Endothelial cell (in vitro differentiated cells): Measurements from ENCODE around the gene ICAM1. TPM values are rescaled to one million over a fixed set of nuclear protein-coding genes. Genes with fewer than 3 reads are reported as not detected.

ENCODE experiments used
- DNase-seq: peaks from one replicate; pipeline ENCODE4 v3.0.0; 2021; ENCODE audit warnings: low spot score
- H3K27ac Mint-ChIP-seq: one replicate; pipeline ENCODE4 v1.8.0; 2021; ENCODE audit warnings: mixed read lengths, inconsistent platforms; ENCODE audit not compliant: unreplicated experiment
- H3K27me3 Mint-ChIP-seq: one replicate; pipeline ENCODE4 v1.8.0; 2021; ENCODE audit warnings: mild to moderate bottlenecking, moderate library complexity, mixed read lengths, inconsistent platforms; ENCODE audit not compliant: unreplicated experiment
- H3K36me3 Mint-ChIP-seq: one replicate; pipeline ENCODE4 v1.8.0; 2021; ENCODE audit warnings: mild to moderate bottlenecking, low read depth, mixed read lengths, inconsistent platforms; ENCODE audit not compliant: unreplicated experiment
- H3K4me1 Mint-ChIP-seq: one replicate; pipeline ENCODE4 v1.8.0; 2021; ENCODE audit warnings: mild to moderate bottlenecking, mixed read lengths, inconsistent platforms; ENCODE audit not compliant: unreplicated experiment
- H3K4me3 Mint-ChIP-seq: one replicate; pipeline ENCODE4 v1.8.0; 2021; ENCODE audit warnings: mild to moderate bottlenecking, mixed read lengths, inconsistent platforms; ENCODE audit not compliant: unreplicated experiment
- H3K9me3 Mint-ChIP-seq: one replicate; pipeline ENCODE4 v1.8.0; 2021; ENCODE audit warnings: mixed read lengths, inconsistent platforms; ENCODE audit not compliant: unreplicated experiment
- CTCF ChIP-seq: fragments of 200-600 bp; sonication (generic); IDR thresholded peaks from one replicate; pipeline ENCODE4 v1.5.0; 2021; ENCODE audit warnings: antibody characterized with exemption; ENCODE audit not compliant: unreplicated experiment
- total RNA-seq: library from RNA; stranded (reverse); fragmentation: NEBNext Ultra II Directional; extraction: Animal tissue kit (Norgen Biotek cat#: 25700); gene quantifications from one replicate; pipeline ENCODE4 v1.2.1, GENCODE V29; 2021; ENCODE audit not compliant: unreplicated experiment

Gene ICAM1
- total RNA-seq, 1 donor from 2014 or later, result 7.2 TPM

- Mint-ChIP-seq H3K4me1 (no peaks in the 10 kb centered on the region), H3K36me3 (peaks cover 35% of the 10 kb centered on the region), H3K27me3 (peaks cover 12% of the 10 kb centered on the region), H3K27ac (no peak overlapping the region), H3K9me3 (no peaks in the 10 kb centered on the region), H3K4me3 (peak overlapping the region; percentile 31)
- DNase-seq, result no peak
- TF ChIP-seq CTCF, result no peak
Measured at GRCh38 chr19:10258080-10258710, 12.7 kb upstream of the ICAM1 start.

GRCh38 chr19:10259162-10259905, 11.6 kb upstream of the ICAM1 start:
- peak; percentile 82 for TF ChIP-seq CTCF
- DNase-seq, result peak; percentile 93
- no peak overlapping the region for H3K4me3 Mint-ChIP-seq
- H3K27ac Mint-ChIP-seq, result no peak overlapping the region
- peaks cover 9% of the 10 kb centered on the region for H3K27me3 Mint-ChIP-seq
- H3K4me1 Mint-ChIP-seq, result no peaks in the 10 kb centered on the region
- H3K36me3 Mint-ChIP-seq, result peaks cover 27% of the 10 kb centered on the region
- H3K9me3 Mint-ChIP-seq, result no peaks in the 10 kb centered on the region

GRCh38 chr19:10260141-10260584, 10.8 kb upstream of the ICAM1 start:
- H3K36me3 Mint-ChIP-seq, result peaks cover 22% of the 10 kb centered on the region
- no peak for TF ChIP-seq CTCF
- no peaks in the 10 kb centered on the region for H3K9me3 Mint-ChIP-seq
- H3K4me3 Mint-ChIP-seq, result no peak overlapping the region
- no peak for DNase-seq
- peaks cover 9% of the 10 kb centered on the region for H3K27me3 Mint-ChIP-seq
- H3K27ac Mint-ChIP-seq, result no peak overlapping the region
- H3K4me1 Mint-ChIP-seq, result no peaks in the 10 kb centered on the region

GRCh38 chr19:10262771-10263170, 8.1 kb upstream of the ICAM1 start:
- Mint-ChIP-seq H3K27ac (no peak overlapping the region), H3K36me3 (peaks cover 6% of the 10 kb centered on the region), H3K9me3 (no peaks in the 10 kb centered on the region), H3K4me1 (peaks cover under 1% of the 10 kb centered on the region), H3K27me3 (peaks cover 6% of the 10 kb centered on the region), H3K4me3 (no peak overlapping the region)
- no peak for DNase-seq
- no peak for TF ChIP-seq CTCF

- no peak for DNase-seq
- Mint-ChIP-seq H3K27ac (peak overlapping the region; percentile 78), H3K9me3 (no peaks in the 10 kb centered on the region), H3K4me1 (peaks cover 14% of the 10 kb centered on the region), H3K36me3 (peaks cover under 1% of the 10 kb centered on the region), H3K27me3 (peaks cover 15% of the 10 kb centered on the region), H3K4me3 (peak overlapping the region; percentile 27)
- no peak for TF ChIP-seq CTCF
Measured at GRCh38 chr19:10266706-10267105, 4.2 kb upstream of the ICAM1 start.
